Heart left ventricle (tissue), 13 donors: ENCODE measurements around the gene CHEK1.
A peak's percentile ranks its signal among the peaks of the same experiment; 100 is the strongest.

Experiments used
- POLR2A ChIP-seq, 2 donors: fragments of 450-650 bp; IDR thresholded peaks; one replicate each; pipeline ENCODE4 v1.6.1; 2017; ENCODE audit warnings: antibody characterized with exemption in 2 of 2, mild to moderate bottlenecking in 2 of 2, moderate library complexity in 2 of 2
- TF ChIP-seq, protein P1 (sequence below), 12 donors: fragments of 200-600 bp; sonication (generic) in 4 of 12; IDR thresholded peaks; one replicate each; pipeline versions ENCODE4 v1.5.0 to v1.8.0; 2018 to 2022; ENCODE audit warnings: antibody characterized with exemption in 12 of 12, mild to moderate bottlenecking in 5 of 12
- donor health status: ischemic (EF 13 %, LVEDD 7.1; RV severe dilation, severe dysfunction).
- donor health status: DM: no; HTN: yes; CAD: no.
- donor health status: DM: no; HTN: no; CAD: no.
- donor health status: ischemic (EF 25% LVEDD 6.9; RV normal size, moderate dysfunction).
- donor health status: ischemic (EF 25% LVEDD 5.7; RV mildly dilated, moderate dysfunction).
- donor health status: ischemic (EF 35%, LVEDD 5.7; RV mildly dilated, moderate dysfunction).
- donor health status: nonischemic (EF 11% LVEDD 7.7; RV severe dilation, severe dysfunction).
- donor health status: DM: yes; HTN: yes; CAD: no.
- donor health status: PGD.
- donor health status: ischemic (EF 29% LVEDD 5.4; RV normal size, mild dysfunction).
- donor health status: nonischemic (EF 23%, LVEDD 6.1; RV moderate dilation, normal function).

GRCh38 chr11:125724125-125724524 is 99.2 kb downstream of the CHEK1 start:
- TF ChIP-seq, protein P1, sequence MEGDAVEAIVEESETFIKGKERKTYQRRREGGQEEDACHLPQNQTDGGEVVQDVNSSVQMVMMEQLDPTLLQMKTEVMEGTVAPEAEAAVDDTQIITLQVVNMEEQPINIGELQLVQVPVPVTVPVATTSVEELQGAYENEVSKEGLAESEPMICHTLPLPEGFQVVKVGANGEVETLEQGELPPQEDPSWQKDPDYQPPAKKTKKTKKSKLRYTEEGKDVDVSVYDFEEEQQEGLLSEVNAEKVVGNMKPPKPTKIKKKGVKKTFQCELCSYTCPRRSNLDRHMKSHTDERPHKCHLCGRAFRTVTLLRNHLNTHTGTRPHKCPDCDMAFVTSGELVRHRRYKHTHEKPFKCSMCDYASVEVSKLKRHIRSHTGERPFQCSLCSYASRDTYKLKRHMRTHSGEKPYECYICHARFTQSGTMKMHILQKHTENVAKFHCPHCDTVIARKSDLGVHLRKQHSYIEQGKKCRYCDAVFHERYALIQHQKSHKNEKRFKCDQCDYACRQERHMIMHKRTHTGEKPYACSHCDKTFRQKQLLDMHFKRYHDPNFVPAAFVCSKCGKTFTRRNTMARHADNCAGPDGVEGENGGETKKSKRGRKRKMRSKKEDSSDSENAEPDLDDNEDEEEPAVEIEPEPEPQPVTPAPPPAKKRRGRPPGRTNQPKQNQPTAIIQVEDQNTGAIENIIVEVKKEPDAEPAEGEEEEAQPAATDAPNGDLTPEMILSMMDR (IDR thresholded peaks at IDR 0.05) = peak in 1 of 12 donors; percentile 7
- no peak for TF ChIP-seq POLR2A (IDR thresholded peaks at IDR 0.05)
